K562 (cell line): ENCODE data around the gene PDE5A. TPM values are rescaled to one million over a fixed set of nuclear protein-coding genes. Genes with fewer than 3 reads are reported as not detected.

Experiments
- ATAC-seq: fragments of 200-7000 bp; cut with Tn5 transposase; 3 replicates; pipeline ENCODE4 v1.9.1; 2020; ENCODE audit warnings: moderate library complexity
- BruUV-seq: library from RNA; stranded (reverse); fragments of 400-500 nt; replicated peaks from 2 replicates; lab custom pipeline; 2021; lab: Mats Ljungman, UMichigan
- CTCF ChIA-PET: fragments of 300-600 bp; formaldehyde crosslinking; extraction: SDS; loops from one replicate; lab custom pipeline; 2021; ENCODE audit warnings: low intra/inter-chr PET ratio; lab: Yijun Ruan, JAX
- POLR2A ChIA-PET: fragments of 300-600, 350-650 bp; sonication (Branson Sonifier 250); formaldehyde crosslinking; extraction: SDS; loops from one replicate; lab custom pipeline; 2021; ENCODE audit warnings: antibody characterized with exemption, inconsistent platforms; lab: Yijun Ruan, JAX
- DNase-seq, 4 experiments: peaks; one replicate each; pipeline versions ENCODE4 v3.0.0 to v3.0.0-alpha.2; 2011 to 2018; ENCODE audit warnings: low spot score in 3 of 4, mixed read lengths in 3 of 4; ENCODE audit errors: extremely low read depth in 1 of 4
- FAIRE-seq: peaks from 2 replicates; lab custom pipeline; 2011; peaks lifted over from hg19 to GRCh38; lab: Jason Lieb, UNC
- H2AFZ ChIP-seq: 2 replicates; pipeline ENCODE4 v1.6.0; 2011; ENCODE audit warnings: low read depth, low read length, control low read depth, inconsistent platforms
- H3K27ac ChIP-seq: fragments of 200-600 bp; 3 replicates; pipeline ENCODE4 v1.8.0; 2011; ENCODE audit warnings: low read depth, mild to moderate bottlenecking, control low read depth, inconsistent platforms, low read length, moderate library complexity, mixed read lengths; ENCODE audit errors: extremely low read depth
- H3K27me3 ChIP-seq, 2 experiments: fragments of 300-600 bp in 1 of 2; 2 replicates in 1 of 2; 3 replicates in 1 of 2; pipeline versions ENCODE4 v1.6.0 to v1.8.0; 2011; ENCODE audit warnings: inconsistent platforms in 2 of 2, low read length in 2 of 2, mild to moderate bottlenecking in 1 of 2, mixed read lengths in 1 of 2, moderate library complexity in 1 of 2; ENCODE audit not compliant: control insufficient read depth in 2 of 2, insufficient read depth in 2 of 2
- H3K36me3 ChIP-seq: fragments of 300-600 bp; 3 replicates; pipeline ENCODE4 v1.8.0; 2011; ENCODE audit warnings: mild to moderate bottlenecking, low read length, inconsistent platforms; ENCODE audit not compliant: control insufficient read depth, insufficient read depth
- H3K4me1 ChIP-seq, 2 experiments: fragments of 200-600 bp in 1 of 2; replicated peaks in 1 of 2; 2 replicates in 1 of 2; 3 replicates in 1 of 2; pipeline versions ENCODE4 v1.5.1 to v1.8.0; 2011; ENCODE audit warnings: inconsistent platforms in 2 of 2, low read length in 2 of 2, mild to moderate bottlenecking in 1 of 2, mixed read lengths in 1 of 2, moderate library complexity in 1 of 2; ENCODE audit not compliant: control insufficient read depth in 2 of 2, insufficient read depth in 2 of 2
- H3K4me2 ChIP-seq: 2 replicates; pipeline ENCODE4 v1.6.1; 2011; ENCODE audit warnings: low read length, control low read depth, inconsistent platforms, mixed read lengths; ENCODE audit not compliant: insufficient read depth
- H3K4me3 ChIP-seq: fragments of 200-600 bp; sonication (generic), shearing (Covaris generic); 2 replicates; pipeline ENCODE4 v1.5.1; 2016; ENCODE audit warnings: control low read depth, inconsistent platforms
- H3K79me2 ChIP-seq: fragments of 200-600 bp; 3 replicates; pipeline ENCODE4 v1.8.0; 2011; ENCODE audit warnings: low read length, inconsistent platforms; ENCODE audit not compliant: control insufficient read depth, insufficient read depth
- H3K9ac ChIP-seq, 2 experiments: 2 replicates each; pipeline versions ENCODE4 v1.6.0 to v1.6.1; 2011; ENCODE audit warnings: low read depth in 2 of 2, low read length in 2 of 2, control low read depth in 1 of 2, inconsistent platforms in 1 of 2, mild to moderate bottlenecking in 1 of 2, mixed read lengths in 1 of 2; ENCODE audit not compliant: insufficient read depth in 1 of 2
- H3K9me1 ChIP-seq: one replicate; pipeline ENCODE4 v1.6.0; 2011; ENCODE audit warnings: inconsistent platforms, mild to moderate bottlenecking, low read length, moderate library complexity; ENCODE audit not compliant: control insufficient read depth, insufficient read depth
- H3K9me3 ChIP-seq: replicated peaks from 2 replicates; pipeline ENCODE4 v1.5.1; 2011; ENCODE audit warnings: low read depth, low read length, inconsistent platforms; ENCODE audit not compliant: control insufficient read depth, insufficient read depth
- H4K20me1 ChIP-seq: replicated peaks from 2 replicates; pipeline ENCODE4 v1.6.1; 2011; ENCODE audit warnings: low read length, inconsistent platforms, mixed read lengths; ENCODE audit not compliant: control insufficient read depth, insufficient read depth
- BRF1 ChIP-seq: IDR thresholded peaks from 3 replicates; pipeline ENCODE4 v1.6.1; 2011; ENCODE audit warnings: borderline replicate concordance, mild to moderate bottlenecking; ENCODE audit not compliant: insufficient read length; ENCODE audit errors: extremely low read depth
- COPS2 ChIP-seq: fragments of 450-650 bp; conservative IDR thresholded peaks from 2 replicates; pipeline ENCODE4 v1.6.1; 2016; ENCODE audit warnings: mild to moderate bottlenecking, moderate library complexity
- CREB1 ChIP-seq, 2 experiments: sonication (generic) in 1 of 2; formaldehyde crosslinking in 1 of 2; IDR thresholded peaks; 2 replicates each; pipeline versions ENCODE4 v1.6.1 to v1.8.0; 2012 to 2022; ENCODE audit warnings: inconsistent platforms in 1 of 2, mild to moderate bottlenecking in 1 of 2, missing genetic modification reagents in 1 of 2, moderate library complexity in 1 of 2
- FOXA1 ChIP-seq: fragments of 450-650 bp; IDR thresholded peaks from 2 replicates; pipeline ENCODE4 v1.6.1; 2016; ENCODE audit warnings: mild to moderate bottlenecking, borderline replicate concordance
- FOXM1 ChIP-seq, 2 experiments: fragments of 450-650 bp in 1 of 2; sonication (generic) in 1 of 2; formaldehyde crosslinking in 1 of 2; IDR thresholded peaks; 2 replicates each; pipeline versions ENCODE4 v1.6.1 to v1.9.0; 2017 to 2022; ENCODE audit warnings: low read depth in 2 of 2, mild to moderate bottlenecking in 2 of 2, missing genetic modification reagents in 1 of 2, moderate library complexity in 1 of 2
- JUND ChIP-seq, 2 experiments: IDR thresholded peaks; 2 replicates in 1 of 2; 3 replicates in 1 of 2; pipeline ENCODE4 v1.6.1; 2011; ENCODE audit warnings: borderline replicate concordance in 2 of 2, low read depth in 2 of 2, low read length in 2 of 2, improper control_type of control experiment in 1 of 2, missing biosample characterization in 1 of 2, missing genetic modification characterization in 1 of 2, missing genetic modification reagents in 1 of 2
- MCM3 ChIP-seq: fragments of 450-650 bp; IDR thresholded peaks from 2 replicates; pipeline ENCODE4 v1.6.1; 2016
- MITF ChIP-seq: IDR thresholded peaks from 2 replicates; pipeline ENCODE4 v1.6.1; 2014; ENCODE audit warnings: antibody characterized with exemption
- PCBP2 ChIP-seq: fragments of 200-400 bp; formaldehyde crosslinking; IDR thresholded peaks from 2 replicates; pipeline ENCODE4 v1.6.1; 2018; ENCODE audit warnings: low read length, low read depth, mild to moderate bottlenecking, moderate library complexity; ENCODE audit not compliant: poor library complexity, severe bottlenecking
- RAD21 ChIP-seq, 2 experiments: fragments of 250-450 bp in 1 of 2; fragments of 450-650 bp in 1 of 2; sonication (Bioruptor Pico) in 1 of 2; formaldehyde crosslinking in 1 of 2; IDR thresholded peaks in 1 of 2; conservative IDR thresholded peaks in 1 of 2; 2 replicates each; pipeline versions ENCODE4 v1.4.0 to v1.8.0; 2020 to 2022; ENCODE audit warnings: mild to moderate bottlenecking in 2 of 2, moderate library complexity in 1 of 2
- SMARCB1 ChIP-seq: IDR thresholded peaks from 2 replicates; pipeline ENCODE4 v1.6.1; 2011; ENCODE audit warnings: improper control_type of control experiment, low read depth; ENCODE audit not compliant: insufficient read length
- SNRNP70 ChIP-seq: fragments of 200-400 bp; formaldehyde crosslinking; optimal IDR thresholded peaks from 2 replicates; pipeline ENCODE3; 2017; ENCODE audit warnings: low read depth, low read length
- SRSF1 ChIP-seq: fragments of 200-400 bp; formaldehyde crosslinking; IDR thresholded peaks from 2 replicates; pipeline ENCODE4 v1.6.1; 2017; ENCODE audit warnings: mild to moderate bottlenecking, low read depth, low read length, moderate library complexity
- TAF15 ChIP-seq: fragments of 200-400 bp; formaldehyde crosslinking; IDR thresholded peaks from 2 replicates; pipeline ENCODE4 v1.6.1; 2017; ENCODE audit warnings: mild to moderate bottlenecking, low read depth, low read length, moderate library complexity
- TEAD2 ChIP-seq: fragments of 450-650 bp; IDR thresholded peaks from 2 replicates; pipeline ENCODE4 v1.6.1; 2016; ENCODE audit warnings: missing genetic modification characterization, control low read depth, missing compliant biosample characterization
- ZKSCAN3 ChIP-seq: fragments of 250-450 bp; sonication (Bioruptor Pico); IDR thresholded peaks from 2 replicates; pipeline ENCODE4 v1.4.0; 2020
- ZNF140 ChIP-seq: fragments of 250-450 bp; sonication (Bioruptor Pico); IDR thresholded peaks from 2 replicates; pipeline ENCODE4 v1.8.0; 2021; ENCODE audit warnings: moderate library complexity, mild to moderate bottlenecking, inconsistent platforms
- ZNF3 ChIP-seq: fragments of 250-450 bp; sonication (Bioruptor Pico); IDR thresholded peaks from 2 replicates; pipeline ENCODE4 v1.5.0; 2021; ENCODE audit warnings: mild to moderate bottlenecking, moderate library complexity
- ZNF644 ChIP-seq: fragments of 200-800 bp; sonication (Bioruptor generic); IDR thresholded peaks from 2 replicates; pipeline ENCODE4 v1.6.1; 2016; ENCODE audit warnings: low read depth, missing genetic modification characterization, missing compliant biosample characterization
- WGBS: fragments of 100-300 bp; shearing (Covaris generic); methylation state at CpG from one replicate; pipeline ENCODE4 v1.1.6; 2016; ENCODE audit warnings: low coverage, mixed read lengths; ENCODE audit not compliant: insufficient coverage; ENCODE audit errors: missing lambda C conversion rate; 5-methylcytosine and 5-hydroxymethylcytosine counted together
- in situ Hi-C: fragments of 300-500 bp; cut with MboI; formaldehyde crosslinking; loops from 4 replicates; pipeline ENCODE4 v1.15.0; 2018; ENCODE audit warnings: inconsistent platforms, mixed read lengths
- intact Hi-C: fragments of 100-400 bp; cut with micrococcal nuclease; formaldehyde crosslinking; loops from 2 replicates; pipeline ENCODE4 v1.14.2; 2022
- polyA plus RNA-seq, 8 experiments: library from polyadenylated mRNA; depleted of rRNA in 4 of 8; stranded (reverse) in 5 of 8; unstranded in 3 of 8; fragments of >200 nt; fragmentation: Nextera tagmentation in 2 of 8; fragmentation: Illumina TruSeq in 1 of 8; extraction: Ambion mirVana in 2 of 8; extraction: Trizol in 1 of 8; gene quantifications; 2 replicates each; pipeline versions ENCODE4 v1.2.1 to v1.2.3, GENCODE V29; 2011 to 2014; ENCODE audit warnings: inconsistent platforms in 1 of 8, missing spikeins in 1 of 8
- total RNA-seq, 7 experiments: library from RNA; depleted of rRNA in 6 of 7; stranded (reverse); fragments of >200 nt in 6 of 7; fragmentation: Illumina TruSeq in 2 of 7; extraction: Trizol in 2 of 7; gene quantifications; 2 replicates each; pipeline versions ENCODE4 v1.2.1 to v1.2.3, GENCODE V29; 2011 to 2021; ENCODE audit warnings: low replicate concordance in 1 of 7

PDE5A gene
- total and polyA plus RNA-seq, 9 of the 15 experiments (the other 6 are each of a cell fraction or from before 2014, with no cell fraction given) = 0.07 to 1.9 (median 0.29) TPM

GRCh38 chr4:119663160-119663788, 34.7 kb upstream of the PDE5A start:
- H3K79me2 ChIP-seq = no peaks in the 10 kb centered on the region
- intact Hi-C loops = no loop called here
- no peaks in the 10 kb centered on the region for H3K27me3 ChIP-seq
- in situ Hi-C loops = no loop called here
- H4K20me1 ChIP-seq = no peaks in the 10 kb centered on the region
- no peak overlapping the region for H3K4me3 ChIP-seq
- no peaks in the 10 kb centered on the region for H3K9me3 ChIP-seq
- WGBS = 0% methylated on average over 1 of the region's 1 CpG
- H3K9me1 ChIP-seq = no peaks in the 10 kb centered on the region
- FAIRE-seq (no peak), ATAC-seq (no peak), DNase-seq (no peak)
- H3K27ac ChIP-seq = no peak overlapping the region
- no peak overlapping the region for H2AFZ ChIP-seq
- no TSS peak for BruUV-seq
- CTCF ChIA-PET = no interaction called here
- POLR2A ChIA-PET = no interaction called here
- H3K4me1 ChIP-seq = no peaks in the 10 kb centered on the region
- no peak overlapping the region for H3K4me2 ChIP-seq
- no peaks in the 10 kb centered on the region for H3K36me3 ChIP-seq
- TF ChIP-seq SRSF1 (no peak), FOXM1 (IDR thresholded peaks at IDR 0.05; ENCODE audit: low read depth) (no peak), FOXM1 (CRISPR knock-in tag; IDR thresholded peaks at IDR 0.05; ENCODE audit: low read depth) (no peak), SMARCB1 (no peak), CREB1 (IDR thresholded peaks at IDR 0.05) (no peak), CREB1 (CRISPR knock-in tag; IDR thresholded peaks at IDR 0.05) (no peak), ZNF140 (CRISPR knock-in tag) (no peak), RAD21 (CRISPR knock-in tag; conservative IDR thresholded peaks at IDR 0.05 in 1 of 2, IDR thresholded peaks at IDR 0.05 in 1 of 2) (no peak), TEAD2 (no peak), MITF (no peak), ZNF644 (tag) (no peak), SNRNP70 (no peak), BRF1 (no peak), TAF15 (no peak), PCBP2 (no peak), MCM3 (no peak), ZKSCAN3 (CRISPR knock-in tag) (no peak), COPS2 (no peak), ZNF3 (no peak), JUND (IDR thresholded peaks at IDR 0.05; ENCODE audit: borderline replicate concordance, low read depth, low read length) (no peak), JUND (tag; IDR thresholded peaks at IDR 0.05; ENCODE audit: borderline replicate concordance, low read depth, low read length) (no peak), FOXA1 (no peak)
- TF ChIP-seq, all 486 proteins: peak for 0
- H3K9ac ChIP-seq = no peak overlapping the region
